Spleen (tissue), 11 donors: ENCODE data around the gene ATL3. TPM values are rescaled to one million over a fixed set of nuclear protein-coding genes. Genes with fewer than 3 reads are reported as not detected.

Experiments used
- DNase-seq: peaks from one replicate; pipeline ENCODE4 v3.0.0-alpha.2; 2020
- H3K27ac ChIP-seq, 8 donors: fragments of 200-600 bp; sonication (generic) in 7 of 8; 1 replicate in 4 of 8; 2 replicates in 4 of 8; pipeline versions ENCODE4 v1.5.0 to v1.8.0; 2016 to 2021; ENCODE audit warnings: inconsistent platforms in 4 of 8, mild to moderate bottlenecking in 4 of 8, moderate library complexity in 1 of 8
- H3K27me3 ChIP-seq, 7 donors: fragments of 200-600 bp; sonication (generic) in 6 of 7; replicated peaks in 1 of 7; 1 replicate in 4 of 7; 2 replicates in 3 of 7; pipeline versions ENCODE4 v1.5.0 to v1.8.0; 2016 to 2021; ENCODE audit warnings: inconsistent platforms in 3 of 7, mild to moderate bottlenecking in 1 of 7
- H3K36me3 ChIP-seq, 6 donors: fragments of 200-600 bp; sonication (generic) in 5 of 6; 1 replicate in 4 of 6; 2 replicates in 2 of 6; pipeline versions ENCODE4 v1.5.0 to v1.8.0; 2016 to 2021; ENCODE audit warnings: inconsistent platforms in 2 of 6
- H3K4me1 ChIP-seq, 6 donors: fragments of 200-600 bp; sonication (generic) in 5 of 6; 1 replicate in 3 of 6; 2 replicates in 3 of 6; pipeline versions ENCODE4 v1.5.0 to v1.8.0; 2016 to 2021; ENCODE audit warnings: inconsistent platforms in 3 of 6
- H3K4me3 ChIP-seq, 8 donors: fragments of 200-600 bp; sonication (generic) in 7 of 8; 1 replicate in 4 of 8; 2 replicates in 4 of 8; pipeline versions ENCODE4 v1.5.0 to v1.8.0; 2016 to 2021; ENCODE audit warnings: inconsistent platforms in 4 of 8, mild to moderate bottlenecking in 4 of 8, moderate library complexity in 2 of 8
- H3K9me3 ChIP-seq, 8 donors: fragments of 200-600 bp; sonication (generic) in 7 of 8; 1 replicate in 4 of 8; 2 replicates in 4 of 8; pipeline versions ENCODE4 v1.5.0 to v1.8.0; 2016 to 2021; ENCODE audit warnings: inconsistent platforms in 4 of 8
- POLR2A ChIP-seq, 3 donors: fragments of 450-650 bp; IDR thresholded peaks; one replicate each; pipeline ENCODE4 v1.5.1; 2017; ENCODE audit warnings: antibody characterized with exemption in 3 of 3, mild to moderate bottlenecking in 1 of 3
- POLR2AphosphoS5 ChIP-seq, 3 donors: sonication (generic); formaldehyde crosslinking; IDR thresholded peaks; one replicate each; pipeline ENCODE4 v1.5.1; 2017; ENCODE audit warnings: antibody characterized with exemption in 3 of 3
- WGBS, 5 donors: extraction: QIAGEN DNeasy Blood & Tissue Kit in 3 of 5; methylation state at CpG; one replicate each; pipeline versions ENCODE4 v1.1.5 to v1.1.7; 2013 to 2018; 5-methylcytosine and 5-hydroxymethylcytosine counted together
- intact Hi-C: fragments of 100-400 bp; cut with DNase I; formaldehyde crosslinking; loops from one replicate; pipeline ENCODE4 v1.15.0; 2023; ENCODE audit warnings: low total_unique reads
- polyA plus RNA-seq, 3 donors: library from polyadenylated mRNA; stranded (reverse); fragments of 200-250 nt; gene quantifications; one replicate each; pipeline ENCODE4 v1.2.1, GENCODE V29; 2013
- total RNA-seq, 7 donors: library from RNA; depleted of rRNA in 3 of 7; stranded (reverse); fragments of >200 nt in 3 of 7; fragmentation: NEBNext Ultra II Directional in 4 of 7; extraction: Animal tissue kit (Norgen Biotek cat#: 25700) in 4 of 7; gene quantifications; one replicate each; pipeline versions ENCODE4 v1.1.0 to v1.2.1, GENCODE V29; 2016 to 2021
- TF ChIP-seq, protein P1 (sequence below), 11 experiments: fragments of 200-600 bp in 7 of 11; fragments of 450-650 bp in 4 of 11; sonication (generic) in 4 of 11; IDR thresholded peaks in 8 of 11; conservative IDR thresholded peaks in 3 of 11; 1 replicate in 7 of 11; 2 replicates in 4 of 11; pipeline versions ENCODE4 v1.4.0 to v1.8.0; 2016 to 2021; ENCODE audit warnings: antibody characterized with exemption in 11 of 11, inconsistent platforms in 4 of 11, mild to moderate bottlenecking in 1 of 11
- donor health status: healthy with polysubstance abuse.
- donor health status: DM: no; HTN: no; CAD: no; lungs with moderate emphysema.
- donor health status: DM: no; HTN: no; CAD: no.
- donor health status: Bipolar disorder and iron deficiency.
- donor health status: healthy.
- donor health status: DM: no; HTN: no; CAD: no.
- donor health status: DM: yes; HTN: yes; CAD: no.

Gene ATL3
- total and polyA plus RNA-seq, 10 donors = 5.7 to 58.5 (median 44.7) TPM

DNA sequence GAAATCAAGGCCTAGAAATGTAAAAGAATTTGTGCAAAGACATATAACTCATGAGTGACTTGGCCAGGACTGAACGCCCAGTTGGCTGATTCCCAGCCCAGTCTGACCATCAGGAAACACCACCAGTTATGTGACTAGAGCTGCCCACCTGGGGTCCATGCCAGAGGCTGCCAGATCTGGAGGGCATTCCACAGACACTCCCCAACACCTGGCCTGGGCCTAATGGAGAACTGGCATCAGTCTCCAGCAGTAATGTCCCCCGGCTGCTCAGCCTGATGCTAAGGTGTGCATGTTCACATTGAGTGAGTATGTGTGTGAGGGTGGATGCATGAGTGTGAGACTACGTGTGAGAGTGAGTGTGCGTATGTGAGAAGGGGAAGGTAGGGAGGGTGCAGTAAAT lies 72.6 kb downstream of the ATL3 start:
- no peaks in the 10 kb centered on the region for H3K9me3 ChIP-seq
- no peaks in the 10 kb centered on the region for H3K27me3 ChIP-seq
- WGBS, 5 donors = 81 to 92% (median 86%) methylated on average over 4 of the region's 4 CpGs
- H3K36me3 ChIP-seq = peaks cover 0 to 27% (median 4%) of the 10 kb centered on the region in 6 donors
- TF ChIP-seq POLR2AphosphoS5 (IDR thresholded peaks at IDR 0.05) (no peak), POLR2A (IDR thresholded peaks at IDR 0.05) (no peak)
- TF ChIP-seq, protein P1, sequence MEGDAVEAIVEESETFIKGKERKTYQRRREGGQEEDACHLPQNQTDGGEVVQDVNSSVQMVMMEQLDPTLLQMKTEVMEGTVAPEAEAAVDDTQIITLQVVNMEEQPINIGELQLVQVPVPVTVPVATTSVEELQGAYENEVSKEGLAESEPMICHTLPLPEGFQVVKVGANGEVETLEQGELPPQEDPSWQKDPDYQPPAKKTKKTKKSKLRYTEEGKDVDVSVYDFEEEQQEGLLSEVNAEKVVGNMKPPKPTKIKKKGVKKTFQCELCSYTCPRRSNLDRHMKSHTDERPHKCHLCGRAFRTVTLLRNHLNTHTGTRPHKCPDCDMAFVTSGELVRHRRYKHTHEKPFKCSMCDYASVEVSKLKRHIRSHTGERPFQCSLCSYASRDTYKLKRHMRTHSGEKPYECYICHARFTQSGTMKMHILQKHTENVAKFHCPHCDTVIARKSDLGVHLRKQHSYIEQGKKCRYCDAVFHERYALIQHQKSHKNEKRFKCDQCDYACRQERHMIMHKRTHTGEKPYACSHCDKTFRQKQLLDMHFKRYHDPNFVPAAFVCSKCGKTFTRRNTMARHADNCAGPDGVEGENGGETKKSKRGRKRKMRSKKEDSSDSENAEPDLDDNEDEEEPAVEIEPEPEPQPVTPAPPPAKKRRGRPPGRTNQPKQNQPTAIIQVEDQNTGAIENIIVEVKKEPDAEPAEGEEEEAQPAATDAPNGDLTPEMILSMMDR (IDR thresholded peaks at IDR 0.05 in 8 of 11, conservative IDR thresholded peaks at IDR 0.05 in 3 of 11) = no peak
- H3K4me1 ChIP-seq = peaks cover 0 to 6% (median 0%) of the 10 kb centered on the region in 6 donors
- intact Hi-C loops = no loop called here
- H3K27ac ChIP-seq = no peak overlapping the region
- H3K4me3 ChIP-seq = no peak overlapping the region
- DNase-seq = no peak

DNA sequence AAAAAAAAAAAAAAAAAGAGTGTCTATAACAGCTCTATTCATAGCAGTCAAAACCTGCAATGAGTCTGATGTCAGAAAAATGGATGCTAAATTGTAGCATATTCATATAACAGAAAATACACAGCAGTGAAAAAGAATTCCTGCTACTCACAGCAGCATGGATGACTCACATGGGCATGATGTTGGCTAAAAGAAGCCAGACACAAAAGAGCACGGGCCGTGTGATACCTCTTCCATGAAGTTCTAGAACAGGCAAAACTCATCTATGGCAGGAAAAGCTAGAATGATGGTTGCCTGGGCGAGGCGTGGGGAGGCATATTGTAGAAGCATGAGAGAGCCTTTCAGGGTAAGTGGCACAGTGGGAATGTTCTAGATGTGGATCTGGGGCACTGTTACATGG lies 75.9 kb downstream of the ATL3 start:
- TF ChIP-seq, protein P1 (IDR thresholded peaks at IDR 0.05 in 8 of 11, conservative IDR thresholded peaks at IDR 0.05 in 3 of 11) = no peak
- TF ChIP-seq POLR2A (IDR thresholded peaks at IDR 0.05) (no peak), POLR2AphosphoS5 (IDR thresholded peaks at IDR 0.05) (no peak)
- no peak for DNase-seq
- Histone ChIP-seq H3K9me3 (no peaks in the 10 kb centered on the region), H3K4me3 (no peak overlapping the region), H3K36me3 (peaks cover 0 to 59% (median 4%) of the 10 kb centered on the region in 6 donors), H3K27ac (no peak overlapping the region), H3K27me3 (no peaks in the 10 kb centered on the region), H3K4me1 (no peaks in the 10 kb centered on the region)
- intact Hi-C loops = no loop called here
- 84 to 94% (median 89%) methylated on average over 4 of the region's 4 CpGs for WGBS, 5 donors

DNA sequence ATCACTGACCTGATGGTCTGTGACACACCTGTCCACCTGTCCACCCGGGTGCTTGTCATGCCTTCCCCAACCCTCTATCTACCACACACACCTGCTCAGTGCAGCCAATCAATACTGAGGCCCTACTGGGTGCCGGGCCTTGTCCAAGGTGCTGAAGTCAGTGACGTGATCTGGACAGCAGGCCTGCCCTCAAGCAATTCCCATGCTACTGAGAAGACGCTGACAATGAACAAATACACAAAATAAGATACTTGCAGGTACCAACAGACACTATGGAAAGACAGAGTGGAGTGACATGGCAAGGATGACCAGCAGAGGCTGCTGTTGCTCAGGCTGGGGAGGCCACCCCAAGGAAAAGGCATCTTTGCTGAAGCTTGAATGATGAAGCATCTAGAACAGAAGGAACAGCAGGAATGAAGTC lies 78.2 kb downstream of the ATL3 start:
- no peak overlapping the region for H3K27ac ChIP-seq
- H3K4me3 ChIP-seq = no peak overlapping the region
- peaks cover 0 to 79% (median 6%) of the 10 kb centered on the region in 6 donors for H3K36me3 ChIP-seq
- no peak for DNase-seq
- 82 to 87% (median 87%) methylated on average over 3 to 4 of the region's 4 CpGs for WGBS, 5 donors
- TF ChIP-seq POLR2AphosphoS5 (IDR thresholded peaks at IDR 0.05) = no peak
- TF ChIP-seq, protein P1 (IDR thresholded peaks at IDR 0.05 in 8 of 11, conservative IDR thresholded peaks at IDR 0.05 in 3 of 11) = peak in 7 of 11 experiments; percentile 8 to 37 (median 23)
- H3K4me1 ChIP-seq = no peaks in the 10 kb centered on the region
- intact Hi-C loops = no loop called here
- no peaks in the 10 kb centered on the region for H3K9me3 ChIP-seq
- H3K27me3 ChIP-seq = no peaks in the 10 kb centered on the region

DNA sequence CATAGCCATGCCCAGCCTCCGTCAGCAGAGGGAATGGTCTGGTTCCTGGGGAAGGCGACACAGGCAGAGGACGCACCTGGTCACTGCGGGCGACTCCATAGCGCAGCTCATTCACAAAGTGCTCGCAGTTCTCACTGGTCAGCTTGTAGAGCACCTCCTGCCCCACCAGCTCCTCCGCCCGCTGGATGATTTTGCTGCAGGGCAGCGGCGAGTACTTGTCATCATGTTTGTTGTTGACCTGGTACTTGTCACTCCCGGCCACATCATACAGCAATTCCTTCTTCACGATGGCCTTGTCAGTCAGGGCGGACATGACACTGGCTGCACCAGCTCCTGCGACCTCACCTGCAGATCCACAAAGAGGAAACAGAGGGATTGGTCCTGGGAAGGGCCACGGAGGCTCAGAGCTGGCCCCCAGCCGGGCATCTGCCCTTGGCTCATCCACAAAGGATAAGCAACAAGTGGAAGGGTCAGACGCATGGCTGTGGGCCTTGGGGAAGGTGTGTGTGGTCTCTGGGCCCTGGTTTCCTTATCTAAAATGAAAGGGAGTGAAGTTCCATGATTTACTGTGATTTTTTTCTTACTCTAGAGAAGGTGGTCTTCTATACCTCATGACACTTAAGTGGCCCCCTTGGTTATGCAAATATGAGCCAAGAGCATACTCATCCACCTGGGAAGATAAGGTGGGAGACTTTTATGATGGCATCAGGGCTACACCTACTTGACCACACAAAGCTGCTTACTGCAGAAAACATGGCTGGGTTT lies 81.0 kb downstream of the ATL3 start:
- H3K36me3 ChIP-seq = peaks cover 0 to 76% (median 2%) of the 10 kb centered on the region in 6 donors
- DNase-seq = no peak

More for the DNA sequence above, 81.0 kb downstream of the ATL3 start:
- intact Hi-C loops = no loop called here
- H3K4me1 ChIP-seq = no peaks in the 10 kb centered on the region
- H3K9me3 ChIP-seq = no peaks in the 10 kb centered on the region
- no peak overlapping the region for H3K27ac ChIP-seq
- no peak overlapping the region for H3K4me3 ChIP-seq
- no peak for TF ChIP-seq POLR2AphosphoS5 (IDR thresholded peaks at IDR 0.05)
- TF ChIP-seq, protein P1 (IDR thresholded peaks at IDR 0.05 in 8 of 11, conservative IDR thresholded peaks at IDR 0.05 in 3 of 11) = no peak
- TF ChIP-seq POLR2A (IDR thresholded peaks at IDR 0.05) = no peak
- WGBS, 5 donors = 87 to 95% (median 93%) methylated on average over 17 to 18 of the region's 18 CpGs
- no peaks in the 10 kb centered on the region for H3K27me3 ChIP-seq
